ENCODE measurements around the gene CMSS1.
A peak's percentile ranks its signal among the peaks of the same experiment; 100 is the strongest.

CMSS1 gene

GRCh38 chr3:100057716-100058575 is 240.3 kb downstream of the CMSS1 start:
- no peak for DNase-seq (ENCODE audit: low spot score)

GRCh38 chr3:100059472-100059871 is 241.8 kb downstream of the CMSS1 start:
- DNase-seq (ENCODE audit: low spot score), result no peak

GRCh38 chr3:100060685-100061484 is 243.2 kb downstream of the CMSS1 start:
- peak; percentile 28 for DNase-seq (ENCODE audit: low spot score)

- no peak for DNase-seq (ENCODE audit: low spot score)
Observed at GRCh38 chr3:100062665-100063064, 245.0 kb downstream of the CMSS1 start.

GRCh38 chr3:100063929-100064461 is 246.3 kb downstream of the CMSS1 start:
- DNase-seq (ENCODE audit: low spot score), result no peak

GRCh38 chr3:100067589-100067988 is 249.9 kb downstream of the CMSS1 start:
- peak; percentile 66 for DNase-seq (ENCODE audit: low spot score)

- peak; percentile 56 for DNase-seq (ENCODE audit: low spot score)
Observed at GRCh38 chr3:100068826-100069225, 251.2 kb downstream of the CMSS1 start.

GRCh38 chr3:100069472-100069871 is 251.8 kb downstream of the CMSS1 start:
- no peak for DNase-seq (ENCODE audit: low spot score)

GRCh38 chr3:100072326-100073048 is 254.8 kb downstream of the CMSS1 start:
- no peak for DNase-seq (ENCODE audit: low spot score)

- DNase-seq (ENCODE audit: low spot score), result no peak
Observed at GRCh38 chr3:100073049-100073713, 255.5 kb downstream of the CMSS1 start.

- no peak for DNase-seq (ENCODE audit: low spot score)
Observed at GRCh38 chr3:100073714-100074307, 256.1 kb downstream of the CMSS1 start.

- no peak for DNase-seq (ENCODE audit: low spot score)
Observed at GRCh38 chr3:100075196-100075595, 257.5 kb downstream of the CMSS1 start.

GRCh38 chr3:100075851-100076730 is 258.4 kb downstream of the CMSS1 start:
- DNase-seq (ENCODE audit: low spot score), result peak; percentile 4

GRCh38 chr3:100076731-100077529 is 259.3 kb downstream of the CMSS1 start:
- no peak for DNase-seq (ENCODE audit: low spot score)

- DNase-seq (ENCODE audit: low spot score), result no peak
Observed at GRCh38 chr3:100079328-100079727, 261.7 kb downstream of the CMSS1 start.

GRCh38 chr3:100080573-100080972 is 262.9 kb downstream of the CMSS1 start:
- no peak for DNase-seq (ENCODE audit: low spot score)

GRCh38 chr3:100081311-100081710 is 263.6 kb downstream of the CMSS1 start:
- DNase-seq (ENCODE audit: low spot score), result no peak

GRCh38 chr3:100081986-100082692 is 264.5 kb downstream of the CMSS1 start:
- no peak for DNase-seq (ENCODE audit: low spot score)

GRCh38 chr3:100082714-100083113 is 265.1 kb downstream of the CMSS1 start:
- no peak for DNase-seq (ENCODE audit: low spot score)

All from SW480 (cell line).